ENCODE results near the gene NCOA7. TPM values are rescaled to one million over a fixed set of nuclear protein-coding genes. Genes with fewer than 3 reads are reported as not detected.

Gene NCOA7
- total RNA-seq, 1 experiment from 2014 or later, result 13.8 TPM

GRCh38 chr6:125829433-125829832 lies 38.7 kb downstream of the NCOA7 start:
- Histone ChIP-seq H4K20me1 (ENCODE audit: insufficient read depth) (no peaks in the 10 kb centered on the region), H2AFZ (ENCODE audit: low read depth, low read length, poor library complexity, severe bottlenecking) (no peak overlapping the region), H3K9me2 (ENCODE audit: insufficient read depth) (no peaks in the 10 kb centered on the region), H3K36me3 (ENCODE audit: control insufficient read depth in 1 of 2, insufficient read depth in 2 of 2, low read length in 2 of 2) (no peaks in the 10 kb centered on the region), H3K4me1 (ENCODE audit: control insufficient read depth in 1 of 2, insufficient read depth in 2 of 2, low read length in 2 of 2) (no peaks in the 10 kb centered on the region), H3K9me3 (ENCODE audit: control insufficient read depth in 1 of 2, insufficient read depth in 1 of 2, low read depth in 1 of 2, low read length in 2 of 2) (no peaks in the 10 kb centered on the region), H3K79me2 (ENCODE audit: insufficient read depth, low read length) (no peaks in the 10 kb centered on the region), H3K4me3 (replicated peaks in 1 of 2; ENCODE audit: low read depth in 1 of 2, low read length in 2 of 2) (no peak overlapping the region), H3K27ac (ENCODE audit: low read depth, low read length) (no peak overlapping the region), H3K4me2 (ENCODE audit: low read length) (no peak overlapping the region), H3K9ac (ENCODE audit: low read length) (no peak overlapping the region), H3K27me3 (ENCODE audit: insufficient read depth, low read length) (no peaks in the 10 kb centered on the region)
- intact Hi-C loops (cut with micrococcal nuclease), result no loop called here
- RAD21 ChIA-PET (ENCODE audit: low non-redundant PET in 1 of 2, low total read pairs in 2 of 2, uncharacterized antibody in 2 of 2, unreplicated experiment in 2 of 2), result no interaction called here
- DNase-seq (ENCODE audit: low read depth, low spot score) (no peak), ATAC-seq (no peak)
- POLR2A ChIA-PET, result no interaction called here
- no TSS peak for BruUV-seq (replicated peaks)
- TF ChIP-seq CEBPB (IDR thresholded peaks at IDR 0.05; ENCODE audit: low read depth) (no peak), SIN3A (IDR thresholded peaks at IDR 0.05; ENCODE audit: low read depth) (no peak)
- CTCF ChIA-PET, result no interaction called here

GRCh38 chr6:125831659-125832058 lies 40.9 kb downstream of the NCOA7 start:
- DNase-seq (ENCODE audit: low read depth, low spot score), result no peak
- ChIA-PET RAD21 (ENCODE audit: low non-redundant PET in 1 of 2, low total read pairs in 2 of 2, uncharacterized antibody in 2 of 2, unreplicated experiment in 2 of 2) (no interaction called here), CTCF (no interaction called here), POLR2A (no interaction called here)
- H3K9ac ChIP-seq (ENCODE audit: low read length), result no peak overlapping the region
- H3K9me3 ChIP-seq (ENCODE audit: control insufficient read depth in 1 of 2, insufficient read depth in 1 of 2, low read depth in 1 of 2, low read length in 2 of 2), result no peaks in the 10 kb centered on the region
- BruUV-seq (replicated peaks), result no TSS peak
- H3K4me1 ChIP-seq (ENCODE audit: control insufficient read depth in 1 of 2, insufficient read depth in 2 of 2, low read length in 2 of 2), result no peaks in the 10 kb centered on the region
- no peak overlapping the region for H3K27ac ChIP-seq (ENCODE audit: low read depth, low read length)
- H3K79me2 ChIP-seq (ENCODE audit: insufficient read depth, low read length), result no peaks in the 10 kb centered on the region
- TF ChIP-seq, protein P1, sequence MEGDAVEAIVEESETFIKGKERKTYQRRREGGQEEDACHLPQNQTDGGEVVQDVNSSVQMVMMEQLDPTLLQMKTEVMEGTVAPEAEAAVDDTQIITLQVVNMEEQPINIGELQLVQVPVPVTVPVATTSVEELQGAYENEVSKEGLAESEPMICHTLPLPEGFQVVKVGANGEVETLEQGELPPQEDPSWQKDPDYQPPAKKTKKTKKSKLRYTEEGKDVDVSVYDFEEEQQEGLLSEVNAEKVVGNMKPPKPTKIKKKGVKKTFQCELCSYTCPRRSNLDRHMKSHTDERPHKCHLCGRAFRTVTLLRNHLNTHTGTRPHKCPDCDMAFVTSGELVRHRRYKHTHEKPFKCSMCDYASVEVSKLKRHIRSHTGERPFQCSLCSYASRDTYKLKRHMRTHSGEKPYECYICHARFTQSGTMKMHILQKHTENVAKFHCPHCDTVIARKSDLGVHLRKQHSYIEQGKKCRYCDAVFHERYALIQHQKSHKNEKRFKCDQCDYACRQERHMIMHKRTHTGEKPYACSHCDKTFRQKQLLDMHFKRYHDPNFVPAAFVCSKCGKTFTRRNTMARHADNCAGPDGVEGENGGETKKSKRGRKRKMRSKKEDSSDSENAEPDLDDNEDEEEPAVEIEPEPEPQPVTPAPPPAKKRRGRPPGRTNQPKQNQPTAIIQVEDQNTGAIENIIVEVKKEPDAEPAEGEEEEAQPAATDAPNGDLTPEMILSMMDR (IDR thresholded peaks at IDR 0.05 in 2 of 3, conservative IDR thresholded peaks at IDR 0.05 in 1 of 3; ENCODE audit: borderline replicate concordance in 1 of 3, insufficient read depth in 1 of 3, low read depth in 2 of 3, low read length in 2 of 3), result no peak
- TF ChIP-seq POLR2AphosphoS5 (IDR thresholded peaks at IDR 0.05; ENCODE audit: low read depth, low read length) (no peak), YY1 (IDR thresholded peaks at IDR 0.05; ENCODE audit: extremely low read depth, insufficient replicate concordance, low read depth, low read length) (no peak), FOSL1 (IDR thresholded peaks at IDR 0.05; ENCODE audit: low read depth) (no peak), REST (IDR thresholded peaks at IDR 0.05; ENCODE audit: low read depth) (no peak), EGR1 (IDR thresholded peaks at IDR 0.05; ENCODE audit: low read depth) (no peak), RAD21 (IDR thresholded peaks at IDR 0.05; ENCODE audit: low read depth) (no peak), SP1 (IDR thresholded peaks at IDR 0.05; ENCODE audit: low read depth) (no peak), MAX (IDR thresholded peaks at IDR 0.05) (no peak), ZNF274 (IDR thresholded peaks at IDR 0.05; ENCODE audit: low read depth, low read length) (no peak)
- intact Hi-C loops (cut with micrococcal nuclease), result no loop called here
- no peak overlapping the region for H2AFZ ChIP-seq (ENCODE audit: low read depth, low read length, poor library complexity, severe bottlenecking)
- H3K27me3 ChIP-seq (ENCODE audit: insufficient read depth, low read length), result no peaks in the 10 kb centered on the region
- ATAC-seq, result no peak
- no peak overlapping the region for H3K4me2 ChIP-seq (ENCODE audit: low read length)
- H3K9me2 ChIP-seq (ENCODE audit: insufficient read depth), result no peaks in the 10 kb centered on the region
- no peaks in the 10 kb centered on the region for H4K20me1 ChIP-seq (ENCODE audit: insufficient read depth)
- H3K4me3 ChIP-seq (replicated peaks in 1 of 2; ENCODE audit: low read depth in 1 of 2, low read length in 2 of 2), result no peak overlapping the region
- no peaks in the 10 kb centered on the region for H3K36me3 ChIP-seq (ENCODE audit: control insufficient read depth in 1 of 2, insufficient read depth in 2 of 2, low read length in 2 of 2)
